H1 (cell line): ENCODE measurements around the gene DNAJC16. TPM values are rescaled to one million over a fixed set of nuclear protein-coding genes. Genes with fewer than 3 reads are reported as not detected.

ENCODE experiments used
- EGR1 ChIP-seq: IDR thresholded peaks from 2 replicates; pipeline ENCODE4 v1.6.1; 2011; ENCODE audit warnings: low read depth, low read length, borderline replicate concordance
- EP300 ChIP-seq, 2 experiments: IDR thresholded peaks; 1 replicate in 1 of 2; 2 replicates in 1 of 2; pipeline ENCODE4 v1.6.1; 2011 to 2012; ENCODE audit warnings: low read depth in 2 of 2, low read length in 2 of 2, mild to moderate bottlenecking in 2 of 2, borderline replicate concordance in 1 of 2, inconsistent platforms in 1 of 2, moderate library complexity in 1 of 2
- NANOG ChIP-seq: IDR thresholded peaks from 2 replicates; pipeline ENCODE4 v1.6.1; 2011; ENCODE audit warnings: low read length, low read depth, mild to moderate bottlenecking, inconsistent platforms; ENCODE audit not compliant: insufficient read depth, poor library complexity, severe bottlenecking
- PHF8 ChIP-seq: fragments of 200-600 bp; sonication (generic); conservative IDR thresholded peaks from 2 replicates; pipeline ENCODE4 v1.7.1; 2012; ENCODE audit warnings: low read depth, mild to moderate bottlenecking, inconsistent platforms, low read length, moderate library complexity
- POU5F1 ChIP-seq: IDR thresholded peaks from 2 replicates; pipeline ENCODE4 v1.6.1; 2011; ENCODE audit warnings: low read depth, mild to moderate bottlenecking, low read length, moderate library complexity
- RXRA ChIP-seq: IDR thresholded peaks from 2 replicates; pipeline ENCODE4 v1.6.1; 2011; ENCODE audit warnings: low read depth, mild to moderate bottlenecking, low read length, moderate library complexity; ENCODE audit not compliant: insufficient read depth
- SRF ChIP-seq: IDR thresholded peaks from 2 replicates; pipeline ENCODE4 v1.6.1; 2011; ENCODE audit warnings: mild to moderate bottlenecking, low read depth, low read length, moderate library complexity
- SUZ12 ChIP-seq: fragments of 200-600 bp; sonication (generic); IDR thresholded peaks from 2 replicates; pipeline ENCODE4 v1.6.1; 2012; ENCODE audit warnings: mild to moderate bottlenecking, inconsistent platforms, low read length, moderate library complexity, mixed read lengths
- polyA plus RNA-seq, 7 experiments: library from polyadenylated mRNA; depleted of rRNA in 3 of 7; stranded (reverse) in 5 of 7; unstranded in 2 of 7; fragments of >200 nt in 5 of 7; fragments of 200-250 nt in 2 of 7; gene quantifications; 1 replicate in 5 of 7; 2 replicates in 1 of 7; 4 replicates in 1 of 7; pipeline versions ENCODE4 v1.2.1 to v1.2.3, GENCODE V29; 2011 to 2013; ENCODE audit warnings: missing spikeins in 2 of 7, mixed read lengths in 2 of 7
- total RNA-seq: library from RNA; stranded (reverse); fragmentation: NEBNext Ultra II Directional; extraction: Animal tissue kit (Norgen Biotek cat#: 25700); gene quantifications from 2 replicates; pipeline ENCODE4 v1.2.1, GENCODE V29; 2021

The DNAJC16 gene
- total and polyA plus RNA-seq, 2 of the 8 experiments (the other 6 are each of a cell fraction or from before 2014, with no cell fraction given) = 7.9 to 23.3 TPM

GRCh38 chr1:15508700-15509487 is 17.8 kb upstream of the DNAJC16 start (continued):
- TF ChIP-seq SRF (no peak), NANOG (peak; percentile 71), POU5F1 (peak; percentile 61; the same call in 1 of the 2 replicates), RXRA (no peak), EP300 (IDR thresholded peaks at IDR 0.05; ENCODE audit: borderline replicate concordance in 1 of 2, low read depth in 2 of 2, low read length in 2 of 2) (peak in 1 of 2 experiments; percentile 40; a peak in 1 of 3 replicates), EGR1 (no peak), SUZ12 (no peak), PHF8 (no peak)
